SK-N-SH treated with all-trans-retinoic acid at 6 μM for 48 hours (cell line): ENCODE measurements around the gene AP2S1.

Experiments
- ATAC-seq: fragments of 200-7000 bp; cut with Tn5 transposase; 3 replicates; pipeline ENCODE4 v1.9.1; 2020; ENCODE audit warnings: mild to moderate bottlenecking, moderate library complexity
- ARNTL ChIP-seq: fragments of 450-650 bp; formaldehyde crosslinking; IDR thresholded peaks from 2 replicates; pipeline ENCODE4 v1.5.0; 2020; ENCODE audit warnings: low read depth, mild to moderate bottlenecking, moderate library complexity, borderline replicate concordance
- BACH2 ChIP-seq: fragments of 250-450 bp; sonication (Bioruptor Pico); IDR thresholded peaks from 2 replicates; pipeline ENCODE4 v1.9.0; 2021; ENCODE audit warnings: mild to moderate bottlenecking, borderline replicate concordance
- CREB5 ChIP-seq: fragments of 250-450 bp; sonication (Bioruptor Pico); IDR thresholded peaks from 2 replicates; pipeline ENCODE4 v1.5.1; 2020; ENCODE audit warnings: low read depth, mild to moderate bottlenecking, moderate library complexity
- CSDC2 ChIP-seq: fragments of 250-450 bp; sonication (Bioruptor Pico); IDR thresholded peaks from 2 replicates; pipeline ENCODE4 v1.5.0; 2020; ENCODE audit warnings: mild to moderate bottlenecking, moderate library complexity
- CSRNP3 ChIP-seq: fragments of 250-450 bp; sonication (Bioruptor Pico); IDR thresholded peaks from 2 replicates; pipeline ENCODE4 v1.5.1; 2021; ENCODE audit warnings: mild to moderate bottlenecking, moderate library complexity
- ESRRG ChIP-seq: fragments of 250-450 bp; sonication (Bioruptor Pico); IDR thresholded peaks from 2 replicates; pipeline ENCODE4 v1.6.1; 2021; ENCODE audit warnings: mild to moderate bottlenecking
- GLIS3 ChIP-seq: fragments of 250-450 bp; sonication (Bioruptor Pico); IDR thresholded peaks from 2 replicates; pipeline ENCODE4 v1.5.0; 2020; ENCODE audit warnings: mild to moderate bottlenecking, moderate library complexity
- ISL1 ChIP-seq: fragments of 250-450 bp; sonication (Bioruptor Pico); IDR thresholded peaks from 2 replicates; pipeline ENCODE4 v2.1.2; 2022; ENCODE audit warnings: mild to moderate bottlenecking, moderate library complexity
- PATZ1 ChIP-seq: fragments of 250-450 bp; sonication (Bioruptor Pico); IDR thresholded peaks from 2 replicates; pipeline ENCODE4 v1.8.0; 2020; ENCODE audit warnings: mild to moderate bottlenecking, moderate library complexity, borderline replicate concordance
- PPARA ChIP-seq: fragments of 250-450 bp; sonication (Bioruptor Pico); IDR thresholded peaks from 2 replicates; pipeline ENCODE4 v1.5.0; 2020; ENCODE audit warnings: mild to moderate bottlenecking, borderline replicate concordance
- RARB ChIP-seq: fragments of 250-450 bp; sonication (Bioruptor Pico); IDR thresholded peaks from 2 replicates; pipeline ENCODE4 v1.8.0; 2021; ENCODE audit warnings: mild to moderate bottlenecking, moderate library complexity
- SNAI2 ChIP-seq: fragments of 250-450 bp; sonication (Bioruptor Pico); IDR thresholded peaks from 2 replicates; pipeline ENCODE4 v1.5.0; 2020; ENCODE audit warnings: mild to moderate bottlenecking, moderate library complexity
- TCF4 ChIP-seq: fragments of 250-450 bp; sonication (Bioruptor Pico); IDR thresholded peaks from 2 replicates; pipeline ENCODE4 v1.8.0; 2021; ENCODE audit warnings: mild to moderate bottlenecking, moderate library complexity, borderline replicate concordance
- TOX ChIP-seq: fragments of 250-450 bp; sonication (Bioruptor Pico); IDR thresholded peaks from 2 replicates; pipeline ENCODE4 v1.8.0; 2021; ENCODE audit warnings: mild to moderate bottlenecking, moderate library complexity, borderline replicate concordance
- ZC3H10 ChIP-seq: fragments of 250-450 bp; sonication (Bioruptor Pico); IDR thresholded peaks from 2 replicates; pipeline ENCODE4 v1.5.1; 2021; ENCODE audit warnings: mild to moderate bottlenecking, moderate library complexity
- ZFP3 ChIP-seq: fragments of 250-450 bp; sonication (Bioruptor Pico); IDR thresholded peaks from 2 replicates; pipeline ENCODE4 v1.5.0; 2020; ENCODE audit warnings: mild to moderate bottlenecking, moderate library complexity
- ZNF565 ChIP-seq: fragments of 450-650 bp; formaldehyde crosslinking; conservative IDR thresholded peaks from 2 replicates; pipeline ENCODE4 v1.5.0; 2020; ENCODE audit warnings: low read depth, mild to moderate bottlenecking, moderate library complexity
- ZNF70 ChIP-seq: fragments of 450-650 bp; formaldehyde crosslinking; IDR thresholded peaks from 2 replicates; pipeline ENCODE4 v1.5.0; 2020; ENCODE audit warnings: mild to moderate bottlenecking, moderate library complexity
- ZNF8 ChIP-seq: fragments of 450-650 bp; formaldehyde crosslinking; IDR thresholded peaks from 2 replicates; pipeline ENCODE4 v1.5.0; 2020; ENCODE audit warnings: mild to moderate bottlenecking, moderate library complexity
- TF ChIP-seq, protein P1 (sequence below): fragments of 250-450 bp; sonication (Bioruptor Pico); IDR thresholded peaks from 2 replicates; pipeline ENCODE4 v1.8.0; 2021; ENCODE audit warnings: low read depth, mild to moderate bottlenecking, moderate library complexity, borderline replicate concordance

Gene AP2S1

GRCh38 chr19:46898731-46899130, 48.1 kb upstream of the AP2S1 start:
- no peak for TF ChIP-seq ZC3H10 (CRISPR knock-in tag)
- TF ChIP-seq CSRNP3 (CRISPR knock-in tag) = no peak
- TF ChIP-seq, protein P1, sequence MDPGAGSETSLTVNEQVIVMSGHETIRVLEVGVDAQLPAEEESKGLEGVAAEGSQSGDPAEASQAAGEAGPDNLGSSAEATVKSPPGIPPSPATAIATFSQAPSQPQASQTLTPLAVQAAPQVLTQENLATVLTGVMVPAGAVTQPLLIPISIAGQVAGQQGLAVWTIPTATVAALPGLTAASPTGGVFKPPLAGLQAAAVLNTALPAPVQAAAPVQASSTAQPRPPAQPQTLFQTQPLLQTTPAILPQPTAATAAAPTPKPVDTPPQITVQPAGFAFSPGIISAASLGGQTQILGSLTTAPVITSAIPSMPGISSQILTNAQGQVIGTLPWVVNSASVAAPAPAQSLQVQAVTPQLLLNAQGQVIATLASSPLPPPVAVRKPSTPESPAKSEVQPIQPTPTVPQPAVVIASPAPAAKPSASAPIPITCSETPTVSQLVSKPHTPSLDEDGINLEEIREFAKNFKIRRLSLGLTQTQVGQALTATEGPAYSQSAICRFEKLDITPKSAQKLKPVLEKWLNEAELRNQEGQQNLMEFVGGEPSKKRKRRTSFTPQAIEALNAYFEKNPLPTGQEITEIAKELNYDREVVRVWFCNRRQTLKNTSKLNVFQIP (CRISPR knock-in tag) = no peak
- TF ChIP-seq CSDC2 = no peak
- peak; percentile 19; the same call in 2 of the 3 replicates for ATAC-seq

DNA sequence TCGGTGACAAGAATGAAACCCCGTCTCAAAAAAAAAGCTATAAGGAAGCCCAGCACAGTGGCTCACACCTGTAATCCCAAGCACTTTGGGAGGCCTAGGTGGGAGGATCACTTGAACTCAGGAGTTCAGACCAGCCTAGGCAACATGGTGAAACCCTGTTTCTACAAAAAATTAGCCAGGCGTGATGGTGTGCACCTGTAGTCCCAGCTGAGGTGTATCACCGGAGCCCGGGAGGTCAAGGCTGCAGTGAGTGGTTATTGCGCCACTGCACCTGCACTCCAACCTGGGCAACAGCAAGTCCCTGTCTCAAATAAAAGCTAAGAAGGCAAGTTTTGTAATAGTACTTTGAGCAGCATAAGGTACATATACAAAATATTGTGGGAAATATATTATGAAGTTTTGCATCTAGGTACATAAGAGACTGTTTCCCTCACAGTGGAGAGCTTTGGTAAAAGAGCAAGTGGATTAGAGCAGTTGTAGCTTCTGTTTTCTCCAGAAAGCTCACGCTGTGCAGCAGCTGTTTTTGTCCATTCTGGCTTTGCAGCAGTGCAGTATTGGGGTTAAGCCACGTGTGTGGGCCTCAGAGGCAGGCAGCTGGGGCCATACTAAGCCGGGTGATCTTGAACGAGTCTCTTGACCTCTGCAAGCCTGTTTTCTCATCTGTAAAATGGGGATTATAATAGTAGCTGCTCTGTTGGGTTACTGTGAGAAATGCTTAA, 45.6 kb upstream of the AP2S1 start:
- no peak for TF ChIP-seq GLIS3 (CRISPR knock-in tag)
- TF ChIP-seq, protein P1 (CRISPR knock-in tag) = no peak
- no peak for TF ChIP-seq SNAI2 (CRISPR knock-in tag)
- TF ChIP-seq CSRNP3 (CRISPR knock-in tag) = no peak
- no peak for TF ChIP-seq ISL1
- TF ChIP-seq RARB (CRISPR knock-in tag) = no peak
- TF ChIP-seq ZNF8 (CRISPR knock-in tag) = no peak
- no peak for TF ChIP-seq PATZ1 (CRISPR knock-in tag)
- TF ChIP-seq ZNF70 (CRISPR knock-in tag) = no peak
- TF ChIP-seq TOX = no peak
- TF ChIP-seq ZFP3 (CRISPR knock-in tag) = no peak
- no peak for TF ChIP-seq TCF4 (CRISPR knock-in tag)
- TF ChIP-seq PPARA (CRISPR knock-in tag) = no peak
- TF ChIP-seq ESRRG (CRISPR knock-in tag) = no peak
- no peak for TF ChIP-seq ARNTL (CRISPR knock-in tag)
- no peak for ATAC-seq

DNA sequence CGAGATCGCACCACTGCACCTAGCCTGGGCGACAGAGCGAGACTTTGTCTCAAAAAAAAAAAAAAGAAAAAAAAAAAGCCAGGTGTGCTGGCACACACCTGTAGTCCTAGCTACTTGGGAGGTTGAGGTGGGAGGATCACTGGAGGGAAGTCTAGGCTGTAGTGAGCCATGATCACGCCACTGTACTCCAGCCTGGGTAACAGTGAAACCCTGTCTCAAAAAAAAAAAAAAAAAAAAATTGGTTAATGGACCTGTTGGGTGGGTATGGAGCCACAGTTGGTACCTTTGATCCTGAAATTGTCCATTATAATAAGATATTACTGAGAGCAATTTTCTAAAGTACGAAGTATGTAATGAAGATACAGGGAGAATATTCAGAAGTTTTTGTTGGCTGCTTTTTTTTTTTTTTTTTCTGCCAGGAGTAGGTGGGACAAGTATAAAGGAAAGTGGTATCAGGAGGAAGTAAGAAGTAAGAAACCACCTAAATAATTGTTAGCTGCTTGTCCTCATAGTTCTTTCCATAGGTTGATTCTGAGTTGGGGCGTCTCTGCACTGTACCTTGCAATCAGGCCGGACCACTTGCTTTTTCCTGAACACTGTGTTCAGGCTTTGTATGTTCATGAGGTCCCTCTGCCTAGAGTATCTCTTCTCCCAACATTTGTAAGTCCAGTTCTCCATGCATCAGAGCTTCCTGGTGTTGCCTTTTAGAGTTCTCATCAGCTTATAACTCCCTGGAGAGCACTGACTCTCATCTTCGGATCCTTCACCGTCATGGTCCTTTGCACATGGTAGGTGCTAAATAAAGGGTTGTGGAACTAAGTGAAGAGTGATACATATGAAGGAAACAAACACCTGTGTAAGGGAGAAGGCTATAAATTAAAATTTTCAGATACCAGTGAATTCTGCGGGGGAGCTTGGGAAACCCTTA, 41.9 kb upstream of the AP2S1 start:
- ATAC-seq = no peak
- TF ChIP-seq PPARA (CRISPR knock-in tag) = no peak
- TF ChIP-seq ZC3H10 (CRISPR knock-in tag) = no peak
- no peak for TF ChIP-seq PATZ1 (CRISPR knock-in tag)
- no peak for TF ChIP-seq TCF4 (CRISPR knock-in tag)
- no peak for TF ChIP-seq ZNF8 (CRISPR knock-in tag)
- TF ChIP-seq ESRRG (CRISPR knock-in tag) = no peak
- TF ChIP-seq CREB5 (CRISPR knock-in tag) = no peak
- no peak for TF ChIP-seq GLIS3 (CRISPR knock-in tag)
- TF ChIP-seq ZNF565 = no peak
- no peak for TF ChIP-seq BACH2 (CRISPR knock-in tag)
- no peak for TF ChIP-seq ZFP3 (CRISPR knock-in tag)
- no peak for TF ChIP-seq CSRNP3 (CRISPR knock-in tag)
